Caco-2 (cell line): ENCODE measurements around the gene SIN3B. TPM values are rescaled to one million over a fixed set of nuclear protein-coding genes. Genes with fewer than 3 reads are reported as not detected.

Experiments used
- BruUV-seq: library from RNA; stranded (reverse); fragments of 400-500 nt; replicated peaks from 2 replicates; lab custom pipeline; 2021; lab: Mats Ljungman, UMichigan
- CTCF ChIA-PET: fragments of 300-600 bp; sonication (Branson Sonifier 250); formaldehyde crosslinking; loops from one replicate; lab custom pipeline; 2022; ENCODE audit warnings: antibody characterized with exemption; lab: Charles Lee
- POLR2A ChIA-PET: fragments of 300-600 bp; sonication (Branson Sonifier 250); formaldehyde crosslinking; loops from one replicate; lab custom pipeline; 2022; ENCODE audit warnings: antibody characterized with exemption; lab: Charles Lee
- DNase-seq, 2 experiments: peaks; one replicate each; pipeline versions ENCODE4 v3.0.0 to v3.0.0-alpha.2; 2020 to 2022
- H3K27me3 ChIP-seq: replicated peaks from 2 replicates; pipeline ENCODE4 v1.6.0; 2011; ENCODE audit warnings: low read length; ENCODE audit not compliant: control insufficient read depth, insufficient read depth
- H3K36me3 ChIP-seq: 2 replicates; pipeline ENCODE4 v1.5.1; 2011; ENCODE audit warnings: low read length; ENCODE audit not compliant: control insufficient read depth, insufficient read depth
- H3K4me1 ChIP-seq: fragments of 250-450 bp; sonication (Bioruptor Pico); 2 replicates; pipeline ENCODE4 v1.5.1; 2020; ENCODE audit warnings: mild to moderate bottlenecking
- H3K4me3 ChIP-seq: 2 replicates; pipeline ENCODE4 v1.5.1; 2011; ENCODE audit warnings: low read depth, mild to moderate bottlenecking, control low read depth, low read length
- H3K9me3 ChIP-seq: fragments of 250-450 bp; sonication (Bioruptor Pico); 2 replicates; pipeline ENCODE4 v1.5.1; 2020; ENCODE audit warnings: mild to moderate bottlenecking, moderate library complexity
- H3K27ac Mint-ChIP-seq: one replicate; pipeline ENCODE4 v1.8.0; 2022; ENCODE audit warnings: mixed read lengths; ENCODE audit not compliant: unreplicated experiment
- H3K27me3 Mint-ChIP-seq: one replicate; pipeline ENCODE4 v1.8.0; 2022; ENCODE audit warnings: mixed read lengths; ENCODE audit not compliant: insufficient read depth, unreplicated experiment
- H3K36me3 Mint-ChIP-seq: one replicate; pipeline ENCODE4 v1.8.0; 2022; ENCODE audit warnings: mild to moderate bottlenecking, mixed read lengths; ENCODE audit not compliant: insufficient read depth, unreplicated experiment
- H3K4me1 Mint-ChIP-seq: one replicate; pipeline ENCODE4 v1.8.0; 2022; ENCODE audit warnings: low read depth, mixed read lengths; ENCODE audit not compliant: unreplicated experiment
- H3K4me3 Mint-ChIP-seq: one replicate; pipeline ENCODE4 v1.8.0; 2022; ENCODE audit warnings: mild to moderate bottlenecking, moderate library complexity, mixed read lengths; ENCODE audit not compliant: unreplicated experiment
- H3K9me3 Mint-ChIP-seq: one replicate; pipeline ENCODE4 v1.8.0; 2022; ENCODE audit warnings: mixed read lengths; ENCODE audit not compliant: unreplicated experiment
- intact Hi-C: fragments of 100-400 bp; cut with micrococcal nuclease; formaldehyde crosslinking; loops from one replicate; pipeline ENCODE4 v1.10.0; 2022; ENCODE audit not compliant: unreplicated experiment
- total RNA-seq: library from RNA; stranded (reverse); gene quantifications from 2 replicates; pipeline ENCODE4 v1.2.3, GENCODE V29; 2022
- TF ChIP-seq, protein P1 (sequence below), 2 experiments: fragments of 200-600 bp in 1 of 2; IDR thresholded peaks; 1 replicate in 1 of 2; 2 replicates in 1 of 2; pipeline versions ENCODE4 v1.5.1 to v1.8.0; 2011 to 2022; ENCODE audit warnings: antibody characterized with exemption in 1 of 2, control low read depth in 1 of 2, inconsistent platforms in 1 of 2, low read depth in 1 of 2, low read length in 1 of 2, mild to moderate bottlenecking in 1 of 2, moderate library complexity in 1 of 2; ENCODE audit not compliant: insufficient read depth in 1 of 2, severe bottlenecking in 1 of 2, unreplicated experiment in 1 of 2

Gene SIN3B
- total RNA-seq, 1 experiment from 2014 or later, result 56.9 TPM

DNA sequence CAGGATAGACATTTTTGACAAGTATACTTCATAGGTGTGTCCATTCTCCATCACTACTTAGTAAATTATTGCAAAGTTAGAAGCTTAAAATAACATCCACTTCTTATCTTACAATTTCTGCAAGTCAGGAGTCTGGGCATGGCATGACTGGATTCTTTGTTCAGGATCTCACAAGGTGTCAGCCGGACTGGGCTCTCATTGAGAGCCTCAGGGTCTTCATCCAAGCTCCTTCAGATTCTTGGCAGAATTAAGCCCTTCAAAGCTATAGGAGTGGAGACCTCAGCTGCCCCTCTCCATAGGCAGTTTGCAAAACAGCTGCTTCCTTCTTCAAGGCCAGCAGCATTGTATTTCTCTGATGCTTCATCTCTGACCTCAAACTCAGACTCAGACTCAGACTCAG is 9.1 kb upstream of the SIN3B start:
- H3K27ac Mint-ChIP-seq, result no peak overlapping the region
- TF ChIP-seq, protein P1, sequence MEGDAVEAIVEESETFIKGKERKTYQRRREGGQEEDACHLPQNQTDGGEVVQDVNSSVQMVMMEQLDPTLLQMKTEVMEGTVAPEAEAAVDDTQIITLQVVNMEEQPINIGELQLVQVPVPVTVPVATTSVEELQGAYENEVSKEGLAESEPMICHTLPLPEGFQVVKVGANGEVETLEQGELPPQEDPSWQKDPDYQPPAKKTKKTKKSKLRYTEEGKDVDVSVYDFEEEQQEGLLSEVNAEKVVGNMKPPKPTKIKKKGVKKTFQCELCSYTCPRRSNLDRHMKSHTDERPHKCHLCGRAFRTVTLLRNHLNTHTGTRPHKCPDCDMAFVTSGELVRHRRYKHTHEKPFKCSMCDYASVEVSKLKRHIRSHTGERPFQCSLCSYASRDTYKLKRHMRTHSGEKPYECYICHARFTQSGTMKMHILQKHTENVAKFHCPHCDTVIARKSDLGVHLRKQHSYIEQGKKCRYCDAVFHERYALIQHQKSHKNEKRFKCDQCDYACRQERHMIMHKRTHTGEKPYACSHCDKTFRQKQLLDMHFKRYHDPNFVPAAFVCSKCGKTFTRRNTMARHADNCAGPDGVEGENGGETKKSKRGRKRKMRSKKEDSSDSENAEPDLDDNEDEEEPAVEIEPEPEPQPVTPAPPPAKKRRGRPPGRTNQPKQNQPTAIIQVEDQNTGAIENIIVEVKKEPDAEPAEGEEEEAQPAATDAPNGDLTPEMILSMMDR (IDR thresholded peaks at IDR 0.05; ENCODE audit: insufficient read depth in 1 of 2, low read depth in 1 of 2, low read length in 1 of 2, severe bottlenecking in 1 of 2, unreplicated experiment in 1 of 2), result no peak
- H3K27me3 Mint-ChIP-seq, result no peaks in the 10 kb centered on the region
- ChIA-PET CTCF (no interaction called here), POLR2A (no interaction called here)
- no peak overlapping the region for H3K4me3 ChIP-seq
- no peak overlapping the region for H3K4me3 Mint-ChIP-seq
- H3K4me1 ChIP-seq, result peaks cover 28% of the 10 kb centered on the region
- intact Hi-C loops, result no loop called here
- H3K9me3 Mint-ChIP-seq, result no peaks in the 10 kb centered on the region
- peaks cover 9% of the 10 kb centered on the region for H3K36me3 Mint-ChIP-seq
- H3K9me3 ChIP-seq, result no peaks in the 10 kb centered on the region
- peaks cover 6% of the 10 kb centered on the region for H3K4me1 Mint-ChIP-seq
- DNase-seq, result no peak
- BruUV-seq, result no TSS peak
- H3K27me3 ChIP-seq, result no peaks in the 10 kb centered on the region
- no peaks in the 10 kb centered on the region for H3K36me3 ChIP-seq

DNA sequence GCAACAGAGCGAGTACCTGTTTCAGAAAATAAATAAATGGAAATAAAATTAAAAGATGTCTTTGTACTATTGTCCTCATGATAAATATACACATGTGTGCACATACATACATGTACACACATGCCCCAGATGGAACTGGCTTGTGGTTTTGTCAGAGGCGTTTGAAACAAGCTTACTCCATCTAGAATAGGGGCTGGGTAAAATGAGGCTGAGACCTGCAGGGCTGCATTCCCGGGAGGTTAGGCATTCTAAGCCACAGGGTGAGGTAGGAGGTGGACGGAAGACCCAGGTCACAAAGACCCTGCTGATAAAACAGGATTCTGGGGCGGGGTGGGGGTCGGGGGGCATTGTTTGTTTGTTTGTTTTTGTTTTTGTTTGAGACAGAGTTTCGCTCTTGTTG is 8.1 kb upstream of the SIN3B start:
- no peak overlapping the region for H3K27ac Mint-ChIP-seq
- ChIA-PET CTCF (interaction anchor here (0.6 kb wide), 1 partner anchor 282 kb away, joined by 4 read pairs; no protein-coding TSS in a partner anchor), POLR2A (no interaction called here)
- no peaks in the 10 kb centered on the region for H3K27me3 Mint-ChIP-seq
- no peaks in the 10 kb centered on the region for H3K36me3 ChIP-seq
- H3K4me3 ChIP-seq, result no peak overlapping the region
- H3K4me1 Mint-ChIP-seq, result peaks cover 14% of the 10 kb centered on the region
- BruUV-seq, result no TSS peak
- peaks cover 9% of the 10 kb centered on the region for H3K36me3 Mint-ChIP-seq
- H3K4me3 Mint-ChIP-seq, result no peak overlapping the region
- H3K27me3 ChIP-seq, result no peaks in the 10 kb centered on the region
- no peaks in the 10 kb centered on the region for H3K9me3 Mint-ChIP-seq
- H3K4me1 ChIP-seq, result peaks cover 31% of the 10 kb centered on the region
- intact Hi-C loops, result no loop called here
- TF ChIP-seq, protein P1 (IDR thresholded peaks at IDR 0.05; ENCODE audit: insufficient read depth in 1 of 2, low read depth in 1 of 2, low read length in 1 of 2, severe bottlenecking in 1 of 2, unreplicated experiment in 1 of 2), result no peak
- no peaks in the 10 kb centered on the region for H3K9me3 ChIP-seq
- DNase-seq, result no peak

DNA sequence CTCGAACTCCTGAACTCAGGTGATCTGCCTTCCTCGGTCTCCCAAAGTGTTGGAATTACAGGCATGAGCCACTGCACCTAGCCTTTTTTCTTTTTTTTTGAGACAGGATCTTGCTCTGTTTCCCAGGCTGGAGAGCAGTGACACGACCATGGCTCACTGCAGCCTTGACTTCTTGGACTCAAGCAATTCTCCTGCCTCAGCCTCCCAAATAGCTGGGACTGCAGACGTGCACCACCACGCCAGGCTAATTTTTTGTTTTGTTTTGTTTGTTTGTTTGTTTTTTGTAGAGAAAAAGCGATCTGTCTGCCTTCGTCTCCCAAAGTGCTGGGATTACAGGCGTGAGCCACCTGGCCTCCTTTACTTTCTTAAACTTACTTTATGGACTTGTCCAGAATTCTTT is 6.5 kb upstream of the SIN3B start:
- Histone ChIP-seq H3K36me3 (no peaks in the 10 kb centered on the region), H3K4me1 (peaks cover 31% of the 10 kb centered on the region), H3K27me3 (no peaks in the 10 kb centered on the region), H3K4me3 (no peak overlapping the region), H3K9me3 (no peaks in the 10 kb centered on the region)
- TF ChIP-seq, protein P1 (IDR thresholded peaks at IDR 0.05; ENCODE audit: insufficient read depth in 1 of 2, low read depth in 1 of 2, low read length in 1 of 2, severe bottlenecking in 1 of 2, unreplicated experiment in 1 of 2), result no peak
- no TSS peak for BruUV-seq
- ChIA-PET POLR2A (no interaction called here), CTCF (no interaction called here)
- intact Hi-C loops, result no loop called here
- no peaks in the 10 kb centered on the region for H3K27me3 Mint-ChIP-seq
- peaks cover 14% of the 10 kb centered on the region for H3K4me1 Mint-ChIP-seq
- H3K4me3 Mint-ChIP-seq, result no peak overlapping the region
- peak overlapping the region; percentile 75 for H3K27ac Mint-ChIP-seq
- no peak for DNase-seq
- peaks cover 14% of the 10 kb centered on the region for H3K36me3 Mint-ChIP-seq
- H3K9me3 Mint-ChIP-seq, result no peaks in the 10 kb centered on the region
